Endothelial cell (in vitro differentiated cells): ENCODE results near the gene OTOS. TPM values are rescaled to one million over a fixed set of nuclear protein-coding genes. Genes with fewer than 3 reads are reported as not detected.

ENCODE experiments used
- DNase-seq: peaks from one replicate; pipeline ENCODE4 v3.0.0; 2021; ENCODE audit warnings: low spot score
- H3K27ac Mint-ChIP-seq: one replicate; pipeline ENCODE4 v1.8.0; 2021; ENCODE audit warnings: mixed read lengths, inconsistent platforms; ENCODE audit not compliant: unreplicated experiment
- H3K27me3 Mint-ChIP-seq: one replicate; pipeline ENCODE4 v1.8.0; 2021; ENCODE audit warnings: mild to moderate bottlenecking, moderate library complexity, mixed read lengths, inconsistent platforms; ENCODE audit not compliant: unreplicated experiment
- H3K36me3 Mint-ChIP-seq: one replicate; pipeline ENCODE4 v1.8.0; 2021; ENCODE audit warnings: mild to moderate bottlenecking, low read depth, mixed read lengths, inconsistent platforms; ENCODE audit not compliant: unreplicated experiment
- H3K4me1 Mint-ChIP-seq: one replicate; pipeline ENCODE4 v1.8.0; 2021; ENCODE audit warnings: mild to moderate bottlenecking, mixed read lengths, inconsistent platforms; ENCODE audit not compliant: unreplicated experiment
- H3K4me3 Mint-ChIP-seq: one replicate; pipeline ENCODE4 v1.8.0; 2021; ENCODE audit warnings: mild to moderate bottlenecking, mixed read lengths, inconsistent platforms; ENCODE audit not compliant: unreplicated experiment
- H3K9me3 Mint-ChIP-seq: one replicate; pipeline ENCODE4 v1.8.0; 2021; ENCODE audit warnings: mixed read lengths, inconsistent platforms; ENCODE audit not compliant: unreplicated experiment
- CTCF ChIP-seq: fragments of 200-600 bp; sonication (generic); IDR thresholded peaks from one replicate; pipeline ENCODE4 v1.5.0; 2021; ENCODE audit warnings: antibody characterized with exemption; ENCODE audit not compliant: unreplicated experiment
- long read RNA-seq: library from polyadenylated mRNA; unstranded; transcript quantifications from one replicate; pipeline ENCODE4 v2.0.0, GENCODE V29; 2020; ENCODE audit not compliant: unreplicated experiment
- total RNA-seq: library from RNA; stranded (reverse); fragmentation: NEBNext Ultra II Directional; extraction: Animal tissue kit (Norgen Biotek cat#: 25700); gene quantifications from one replicate; pipeline ENCODE4 v1.2.1, GENCODE V29; 2021; ENCODE audit not compliant: unreplicated experiment

Gene OTOS
- not detected for total RNA-seq
- long read RNA-seq: 0 reads

- Mint-ChIP-seq H3K4me3 (no peak within 1 kb of the TSS), H3K27ac (no peak within 1 kb of the TSS), H3K36me3 (peaks cover 4% of the 10 kb centered on the region), H3K27me3 (peaks cover 6% of the 10 kb centered on the region), H3K9me3 (no peaks in the 10 kb centered on the region), H3K4me1 (peaks cover 1% of the 10 kb centered on the region)
- TF ChIP-seq CTCF: no peak
- no peak for DNase-seq
Observed at GRCh38 chr2:240140511-240140910, at the start of gene OTOS. Gene OTOS (minus strand): TSS chr2:240140658. CDS start chr2:240140326, 332 bp downstream.

GRCh38 chr2:240189686-240190085, 49.2 kb upstream of the OTOS start:
- Mint-ChIP-seq H3K4me1 (no peaks in the 10 kb centered on the region), H3K9me3 (peaks cover 6% of the 10 kb centered on the region), H3K4me3 (no peak overlapping the region), H3K27ac (no peak overlapping the region), H3K36me3 (no peaks in the 10 kb centered on the region), H3K27me3 (peaks cover 9% of the 10 kb centered on the region)
- no peak for DNase-seq
- TF ChIP-seq CTCF: no peak

- DNase-seq: no peak
- Mint-ChIP-seq H3K27me3 (peaks cover 6% of the 10 kb centered on the region), H3K4me3 (no peak overlapping the region), H3K27ac (no peak overlapping the region), H3K36me3 (no peaks in the 10 kb centered on the region), H3K4me1 (no peaks in the 10 kb centered on the region), H3K9me3 (peaks cover 6% of the 10 kb centered on the region)
- no peak for TF ChIP-seq CTCF
Observed at GRCh38 chr2:240187989-240188590, 47.6 kb upstream of the OTOS start.

GRCh38 chr2:240186191-240186725, 45.8 kb upstream of the OTOS start:
- Mint-ChIP-seq H3K9me3 (peaks cover 6% of the 10 kb centered on the region), H3K27me3 (peaks cover 3% of the 10 kb centered on the region), H3K36me3 (no peaks in the 10 kb centered on the region), H3K27ac (no peak overlapping the region), H3K4me1 (no peaks in the 10 kb centered on the region), H3K4me3 (no peak overlapping the region)
- no peak for TF ChIP-seq CTCF
- DNase-seq: no peak

GRCh38 chr2:240184656-240185055, 44.2 kb upstream of the OTOS start:
- H3K36me3 Mint-ChIP-seq: no peaks in the 10 kb centered on the region
- peaks cover 6% of the 10 kb centered on the region for H3K9me3 Mint-ChIP-seq
- H3K4me3 Mint-ChIP-seq: no peak overlapping the region
- peaks cover 3% of the 10 kb centered on the region for H3K27me3 Mint-ChIP-seq
- no peak for TF ChIP-seq CTCF
- DNase-seq: no peak
- no peak overlapping the region for H3K27ac Mint-ChIP-seq
- no peaks in the 10 kb centered on the region for H3K4me1 Mint-ChIP-seq
